T-helper 17 cell (primary cell): ENCODE measurements around the gene NOL3. TPM values are rescaled to one million over a fixed set of nuclear protein-coding genes. Genes with fewer than 3 reads are reported as not detected.

Experiments used
- ATAC-seq: fragments of 150-1000 bp; cut with Tn5 transposase; 2 replicates; pipeline ENCODE4 v1.10.0; 2021; ENCODE audit warnings: mild to moderate bottlenecking, moderate library complexity
- DNase-seq, 3 donors: peaks; one replicate each; pipeline versions ENCODE4 v3.0.0 to v3.0.0-alpha.2; 2020 to 2021
- H3K9me3 ChIP-seq: one replicate; pipeline ENCODE4 v1.7.0; 2013; ENCODE audit warnings: low read length, mild to moderate bottlenecking; ENCODE audit not compliant: control insufficient read depth, poor library complexity, severe bottlenecking
- H3K27ac Mint-ChIP-seq: one replicate; pipeline ENCODE4 v1.8.0; 2022; ENCODE audit warnings: mild to moderate bottlenecking, moderate library complexity, mixed read lengths
- H3K27me3 Mint-ChIP-seq: one replicate; pipeline ENCODE4 v1.8.0; 2022; ENCODE audit warnings: mixed read lengths
- H3K36me3 Mint-ChIP-seq: one replicate; pipeline ENCODE4 v1.8.0; 2022; ENCODE audit warnings: low read depth, mixed read lengths
- H3K4me1 Mint-ChIP-seq: one replicate; pipeline ENCODE4 v1.8.0; 2022; ENCODE audit warnings: mild to moderate bottlenecking, mixed read lengths
- H3K4me3 Mint-ChIP-seq: one replicate; pipeline ENCODE4 v1.8.0; 2022; ENCODE audit warnings: mild to moderate bottlenecking, moderate library complexity, mixed read lengths
- total RNA-seq, 4 donors: library from RNA in 2 of 4; stranded (reverse) in 2 of 4; gene quantifications; one replicate each; pipeline ENCODE4 v1.2.3 and lab custom pipeline; 2022 to 2026

The NOL3 gene
- total RNA-seq, 2 donors from 2014 or later: 4.3 to 5.5 TPM

GRCh38 chr16:67148656-67149275, 21.6 kb upstream of the NOL3 start:
- H3K27ac Mint-ChIP-seq: peak overlapping the region; percentile 56
- H3K9me3 ChIP-seq: no peaks in the 10 kb centered on the region
- peaks cover 3% of the 10 kb centered on the region for H3K36me3 Mint-ChIP-seq
- H3K27me3 Mint-ChIP-seq: no peaks in the 10 kb centered on the region
- H3K4me3 Mint-ChIP-seq: peak overlapping the region; percentile 74
- peaks cover 33% of the 10 kb centered on the region for H3K4me1 Mint-ChIP-seq
- no peak for ATAC-seq
- DNase-seq: no peak

- no peak for ATAC-seq
- Mint-ChIP-seq H3K4me1 (peaks cover 38% of the 10 kb centered on the region), H3K27ac (peak overlapping the region; percentile 56), H3K27me3 (no peaks in the 10 kb centered on the region), H3K36me3 (peaks cover 3% of the 10 kb centered on the region), H3K4me3 (peak overlapping the region; percentile 74)
- no peak for DNase-seq
- no peaks in the 10 kb centered on the region for H3K9me3 ChIP-seq
Measured at GRCh38 chr16:67149276-67150046, 20.9 kb upstream of the NOL3 start.

DNA sequence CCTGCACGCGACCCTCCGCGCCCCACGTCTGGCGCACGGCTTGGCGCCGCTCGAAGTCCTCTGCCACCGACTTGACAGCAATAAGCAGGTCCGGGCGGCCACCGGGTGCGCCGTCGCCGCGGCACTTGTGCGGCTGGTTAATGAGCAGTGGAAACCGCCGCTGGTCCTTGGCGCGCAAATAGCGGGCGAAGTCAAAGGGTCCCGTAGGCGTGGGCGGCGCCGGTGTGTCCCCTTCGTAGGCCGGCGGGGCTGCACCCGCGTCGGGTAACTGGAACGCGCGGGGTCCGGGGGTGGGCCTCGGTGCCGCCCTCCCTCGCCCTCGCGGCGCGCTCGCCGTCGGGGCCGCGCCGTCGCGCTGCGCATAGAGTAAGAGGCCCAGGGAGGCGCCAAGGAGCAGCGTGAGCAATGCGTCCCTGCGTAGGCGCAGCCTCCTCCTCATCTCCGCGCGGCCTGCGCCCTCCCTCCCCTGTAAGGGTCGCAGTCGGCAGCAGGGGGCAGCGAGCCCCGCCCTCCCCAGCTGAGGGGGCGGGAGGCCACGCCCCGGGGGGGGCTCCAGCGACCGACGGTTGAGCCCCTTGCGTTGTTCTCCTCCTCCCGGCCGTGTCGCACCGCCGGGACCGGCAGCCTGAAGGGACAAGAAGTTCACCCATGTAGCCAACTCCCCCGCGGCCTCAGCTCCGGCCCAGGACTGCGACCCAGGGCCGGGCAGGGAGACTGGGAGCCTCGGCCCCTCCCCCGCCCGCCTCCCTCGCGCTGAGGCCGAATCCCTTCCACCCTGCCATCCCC, 20.1 kb upstream of the NOL3 start:
- no peak overlapping the region for H3K27ac Mint-ChIP-seq
- no peaks in the 10 kb centered on the region for H3K9me3 ChIP-seq
- ATAC-seq (peak; percentile 70), DNase-seq (peak in 1 of 3 donors; percentile 30)
- peaks cover 3% of the 10 kb centered on the region for H3K36me3 Mint-ChIP-seq
- H3K27me3 Mint-ChIP-seq: no peaks in the 10 kb centered on the region
- peaks cover 36% of the 10 kb centered on the region for H3K4me1 Mint-ChIP-seq
- H3K4me3 Mint-ChIP-seq: peak overlapping the region; percentile 52

GRCh38 chr16:67150833-67151396, 19.4 kb upstream of the NOL3 start, which contains the start of gene B3GNT9:
TSS of gene B3GNT9 (minus strand) at chr16:67150998. CDS start at chr16:67150485, 513 bp downstream.
- H3K4me3 Mint-ChIP-seq: peak within 1 kb of the TSS; percentile 88
- no peaks in the 10 kb centered on the region for H3K9me3 ChIP-seq
- peaks cover 40% of the 10 kb centered on the region for H3K4me1 Mint-ChIP-seq
- peaks cover 3% of the 10 kb centered on the region for H3K36me3 Mint-ChIP-seq
- ATAC-seq: peak; percentile 44
- peak within 1 kb of the TSS; percentile 54 for H3K27ac Mint-ChIP-seq
- H3K27me3 Mint-ChIP-seq: no peaks in the 10 kb centered on the region
- DNase-seq: peak in 1 of 3 donors; percentile 29

GRCh38 chr16:67151431-67152097, 18.8 kb upstream of the NOL3 start:
- Mint-ChIP-seq H3K27ac (peak overlapping the region; percentile 54), H3K4me3 (peak overlapping the region; percentile 88), H3K27me3 (no peaks in the 10 kb centered on the region), H3K36me3 (peaks cover 3% of the 10 kb centered on the region), H3K4me1 (peaks cover 46% of the 10 kb centered on the region)
- no peaks in the 10 kb centered on the region for H3K9me3 ChIP-seq
- ATAC-seq (no peak), DNase-seq (no peak)

GRCh38 chr16:67154578-67155294, 15.6 kb upstream of the NOL3 start:
- no peaks in the 10 kb centered on the region for H3K36me3 Mint-ChIP-seq
- DNase-seq: no peak
- no peaks in the 10 kb centered on the region for H3K27me3 Mint-ChIP-seq
- peaks cover 54% of the 10 kb centered on the region for H3K4me1 Mint-ChIP-seq
- H3K9me3 ChIP-seq: no peaks in the 10 kb centered on the region
- peak overlapping the region; percentile 84 for H3K4me3 Mint-ChIP-seq
- no peak for ATAC-seq
- peak overlapping the region; percentile 100 for H3K27ac Mint-ChIP-seq

GRCh38 chr16:67155295-67156142, 14.8 kb upstream of the NOL3 start:
- H3K9me3 ChIP-seq: no peaks in the 10 kb centered on the region
- H3K27me3 Mint-ChIP-seq: no peaks in the 10 kb centered on the region
- H3K36me3 Mint-ChIP-seq: no peaks in the 10 kb centered on the region
- DNase-seq (peak; percentile 74 to 85 (median 82)), ATAC-seq (peak; percentile 35)
- H3K4me1 Mint-ChIP-seq: peaks cover 54% of the 10 kb centered on the region
- peak overlapping the region; percentile 100 for H3K27ac Mint-ChIP-seq
- peak overlapping the region; percentile 84 for H3K4me3 Mint-ChIP-seq

DNA sequence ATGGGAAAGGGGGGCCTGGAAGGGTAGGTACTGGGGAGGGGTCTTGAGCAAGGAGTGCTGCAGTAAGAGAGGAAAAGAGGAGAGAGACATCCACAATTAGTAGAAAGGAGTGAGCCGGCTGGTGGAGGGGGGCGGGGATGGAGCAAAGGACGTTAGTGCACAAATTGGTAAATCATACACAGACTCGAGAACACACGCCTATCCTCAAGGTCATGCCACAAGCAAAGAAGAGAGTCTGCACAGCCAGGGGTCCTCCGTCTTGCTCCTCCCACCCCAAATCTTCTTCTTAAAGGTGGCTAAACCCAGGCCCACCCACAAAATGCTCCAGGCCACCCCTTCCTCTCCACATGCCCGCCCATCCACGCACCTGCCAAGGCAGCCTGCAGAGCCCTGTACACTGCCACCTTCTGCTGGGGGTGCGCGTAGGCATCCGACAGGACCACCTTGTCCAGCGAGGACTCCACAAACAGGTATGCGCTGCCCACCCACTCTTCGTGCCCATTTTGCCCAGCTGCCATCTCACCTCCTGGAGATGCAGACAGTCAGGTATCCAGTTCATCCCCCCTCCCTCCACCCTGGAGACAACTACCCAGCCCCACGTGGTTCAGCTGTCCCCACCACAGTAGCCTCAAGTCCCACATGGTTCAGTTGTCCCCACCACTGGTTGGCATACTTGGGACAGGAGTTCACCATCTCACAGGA, 14.0 kb upstream of the NOL3 start:
- ATAC-seq (no peak), DNase-seq (no peak)
- H3K27me3 Mint-ChIP-seq: no peaks in the 10 kb centered on the region
- peak overlapping the region; percentile 100 for H3K27ac Mint-ChIP-seq
- peaks cover 54% of the 10 kb centered on the region for H3K4me1 Mint-ChIP-seq
- H3K9me3 ChIP-seq: no peaks in the 10 kb centered on the region
- peak overlapping the region; percentile 77 for H3K4me3 Mint-ChIP-seq
- no peaks in the 10 kb centered on the region for H3K36me3 Mint-ChIP-seq

GRCh38 chr16:67157106-67157748, 13.1 kb upstream of the NOL3 start:
- Mint-ChIP-seq H3K27ac (peak overlapping the region; percentile 100), H3K4me3 (peak overlapping the region; percentile 94), H3K36me3 (no peaks in the 10 kb centered on the region), H3K27me3 (no peaks in the 10 kb centered on the region), H3K4me1 (peaks cover 51% of the 10 kb centered on the region)
- no peak for DNase-seq
- no peaks in the 10 kb centered on the region for H3K9me3 ChIP-seq
- ATAC-seq: no peak

- Mint-ChIP-seq H3K27me3 (no peaks in the 10 kb centered on the region), H3K4me1 (peaks cover 49% of the 10 kb centered on the region), H3K27ac (peak overlapping the region; percentile 100), H3K4me3 (peak overlapping the region; percentile 94), H3K36me3 (no peaks in the 10 kb centered on the region)
- no peaks in the 10 kb centered on the region for H3K9me3 ChIP-seq
- DNase-seq: no peak
- peak; percentile 7 for ATAC-seq
Measured at GRCh38 chr16:67157892-67158635, 12.3 kb upstream of the NOL3 start.
